GM23338 (cell line): ENCODE measurements around the gene NLE1.

Source experiments
- CREB1 ChIP-seq: fragments of 250-450 bp; sonication (Bioruptor Pico); IDR thresholded peaks from 2 replicates; pipeline ENCODE4 v1.5.0; 2020; ENCODE audit warnings: low read depth, mild to moderate bottlenecking, moderate library complexity
- EZH2 ChIP-seq: fragments of 200-600 bp; sonication (generic); IDR thresholded peaks from one replicate; pipeline ENCODE4 v1.8.0; 2017; ENCODE audit warnings: antibody characterized with exemption, mild to moderate bottlenecking, low read depth; ENCODE audit not compliant: unreplicated experiment
- EZH2phosphoT487 ChIP-seq: fragments of 200-600 bp; sonication (generic); IDR thresholded peaks from one replicate; pipeline ENCODE4 v1.8.1; 2018; ENCODE audit warnings: antibody characterized with exemption; ENCODE audit not compliant: unreplicated experiment
- JUNB ChIP-seq: IDR thresholded peaks from one replicate; pipeline ENCODE4 v1.6.1; 2016; ENCODE audit warnings: antibody characterized with exemption; ENCODE audit not compliant: unreplicated experiment
- POLR2AphosphoS5 ChIP-seq: IDR thresholded peaks from 2 replicates; pipeline ENCODE4 v1.6.1; 2016; ENCODE audit warnings: antibody characterized with exemption, low read depth
- ZNF114 ChIP-seq: fragments of 250-450 bp; sonication (Bioruptor Pico); IDR thresholded peaks from 2 replicates; pipeline ENCODE4 v1.5.0; 2020; ENCODE audit warnings: mild to moderate bottlenecking, moderate library complexity
- TF ChIP-seq, protein P1 (sequence below), 2 experiments: fragments of 200-600 bp in 1 of 2; sonication (generic) in 1 of 2; conservative IDR thresholded peaks; 2 replicates each; pipeline versions ENCODE4 v1.5.1 to v1.6.1; 2016 to 2017; ENCODE audit warnings: antibody characterized with exemption in 2 of 2, low read depth in 2 of 2, mild to moderate bottlenecking in 2 of 2, moderate library complexity in 1 of 2
- TF ChIP-seq, protein P2 (sequence below): IDR thresholded peaks from one replicate; pipeline ENCODE4 v1.6.1; 2018; ENCODE audit warnings: antibody characterized with exemption; ENCODE audit not compliant: unreplicated experiment

DNA sequence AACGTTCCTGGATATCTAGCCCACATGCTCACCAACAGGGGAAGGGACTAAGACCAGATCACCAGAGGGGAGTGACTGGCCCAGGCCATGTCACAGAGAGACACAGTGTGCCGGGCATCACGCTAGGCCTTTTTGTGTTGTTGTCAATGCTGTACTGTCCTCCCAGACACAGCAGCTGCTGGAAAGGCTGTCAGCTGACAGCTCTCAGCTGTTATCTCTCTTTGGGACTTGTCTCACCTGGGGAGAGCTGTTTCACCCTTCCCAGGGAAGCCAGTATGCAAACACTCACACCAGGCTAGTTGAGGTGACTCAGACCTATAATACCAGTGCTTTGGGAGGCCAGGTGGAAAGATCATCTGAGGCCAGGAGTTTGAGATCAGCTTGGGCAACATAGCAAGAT, 24.9 kb upstream of the NLE1 start:
- TF ChIP-seq EZH2 (no peak), EZH2phosphoT487 (no peak), POLR2AphosphoS5 (no peak), JUNB (no peak), ZNF114 (no peak), CREB1 (CRISPR knock-in tag) (no peak)
- TF ChIP-seq, protein P1, sequence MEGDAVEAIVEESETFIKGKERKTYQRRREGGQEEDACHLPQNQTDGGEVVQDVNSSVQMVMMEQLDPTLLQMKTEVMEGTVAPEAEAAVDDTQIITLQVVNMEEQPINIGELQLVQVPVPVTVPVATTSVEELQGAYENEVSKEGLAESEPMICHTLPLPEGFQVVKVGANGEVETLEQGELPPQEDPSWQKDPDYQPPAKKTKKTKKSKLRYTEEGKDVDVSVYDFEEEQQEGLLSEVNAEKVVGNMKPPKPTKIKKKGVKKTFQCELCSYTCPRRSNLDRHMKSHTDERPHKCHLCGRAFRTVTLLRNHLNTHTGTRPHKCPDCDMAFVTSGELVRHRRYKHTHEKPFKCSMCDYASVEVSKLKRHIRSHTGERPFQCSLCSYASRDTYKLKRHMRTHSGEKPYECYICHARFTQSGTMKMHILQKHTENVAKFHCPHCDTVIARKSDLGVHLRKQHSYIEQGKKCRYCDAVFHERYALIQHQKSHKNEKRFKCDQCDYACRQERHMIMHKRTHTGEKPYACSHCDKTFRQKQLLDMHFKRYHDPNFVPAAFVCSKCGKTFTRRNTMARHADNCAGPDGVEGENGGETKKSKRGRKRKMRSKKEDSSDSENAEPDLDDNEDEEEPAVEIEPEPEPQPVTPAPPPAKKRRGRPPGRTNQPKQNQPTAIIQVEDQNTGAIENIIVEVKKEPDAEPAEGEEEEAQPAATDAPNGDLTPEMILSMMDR (conservative IDR thresholded peaks at IDR 0.05; ENCODE audit: low read depth in 2 of 2), result no peak
- TF ChIP-seq, protein P2, sequence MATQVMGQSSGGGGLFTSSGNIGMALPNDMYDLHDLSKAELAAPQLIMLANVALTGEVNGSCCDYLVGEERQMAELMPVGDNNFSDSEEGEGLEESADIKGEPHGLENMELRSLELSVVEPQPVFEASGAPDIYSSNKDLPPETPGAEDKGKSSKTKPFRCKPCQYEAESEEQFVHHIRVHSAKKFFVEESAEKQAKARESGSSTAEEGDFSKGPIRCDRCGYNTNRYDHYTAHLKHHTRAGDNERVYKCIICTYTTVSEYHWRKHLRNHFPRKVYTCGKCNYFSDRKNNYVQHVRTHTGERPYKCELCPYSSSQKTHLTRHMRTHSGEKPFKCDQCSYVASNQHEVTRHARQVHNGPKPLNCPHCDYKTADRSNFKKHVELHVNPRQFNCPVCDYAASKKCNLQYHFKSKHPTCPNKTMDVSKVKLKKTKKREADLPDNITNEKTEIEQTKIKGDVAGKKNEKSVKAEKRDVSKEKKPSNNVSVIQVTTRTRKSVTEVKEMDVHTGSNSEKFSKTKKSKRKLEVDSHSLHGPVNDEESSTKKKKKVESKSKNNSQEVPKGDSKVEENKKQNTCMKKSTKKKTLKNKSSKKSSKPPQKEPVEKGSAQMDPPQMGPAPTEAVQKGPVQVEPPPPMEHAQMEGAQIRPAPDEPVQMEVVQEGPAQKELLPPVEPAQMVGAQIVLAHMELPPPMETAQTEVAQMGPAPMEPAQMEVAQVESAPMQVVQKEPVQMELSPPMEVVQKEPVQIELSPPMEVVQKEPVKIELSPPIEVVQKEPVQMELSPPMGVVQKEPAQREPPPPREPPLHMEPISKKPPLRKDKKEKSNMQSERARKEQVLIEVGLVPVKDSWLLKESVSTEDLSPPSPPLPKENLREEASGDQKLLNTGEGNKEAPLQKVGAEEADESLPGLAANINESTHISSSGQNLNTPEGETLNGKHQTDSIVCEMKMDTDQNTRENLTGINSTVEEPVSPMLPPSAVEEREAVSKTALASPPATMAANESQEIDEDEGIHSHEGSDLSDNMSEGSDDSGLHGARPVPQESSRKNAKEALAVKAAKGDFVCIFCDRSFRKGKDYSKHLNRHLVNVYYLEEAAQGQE, result no peak
